HG02588 (cell line): Measurements from ENCODE around the gene ADK.
"Not testable (repeated sequence)": the region's sequence is repeated elsewhere in the genome, so short reads cannot be mapped to it uniquely, and the experiment has no call there.

ENCODE experiments used
- ATAC-seq: cut with Tn5 transposase; IDR thresholded peaks from one replicate; pipeline ENCODE4 v1.9.1; 2021; ENCODE audit warnings: mild to moderate bottlenecking, moderate library complexity; ENCODE audit not compliant: unreplicated experiment

Gene ADK

DNA sequence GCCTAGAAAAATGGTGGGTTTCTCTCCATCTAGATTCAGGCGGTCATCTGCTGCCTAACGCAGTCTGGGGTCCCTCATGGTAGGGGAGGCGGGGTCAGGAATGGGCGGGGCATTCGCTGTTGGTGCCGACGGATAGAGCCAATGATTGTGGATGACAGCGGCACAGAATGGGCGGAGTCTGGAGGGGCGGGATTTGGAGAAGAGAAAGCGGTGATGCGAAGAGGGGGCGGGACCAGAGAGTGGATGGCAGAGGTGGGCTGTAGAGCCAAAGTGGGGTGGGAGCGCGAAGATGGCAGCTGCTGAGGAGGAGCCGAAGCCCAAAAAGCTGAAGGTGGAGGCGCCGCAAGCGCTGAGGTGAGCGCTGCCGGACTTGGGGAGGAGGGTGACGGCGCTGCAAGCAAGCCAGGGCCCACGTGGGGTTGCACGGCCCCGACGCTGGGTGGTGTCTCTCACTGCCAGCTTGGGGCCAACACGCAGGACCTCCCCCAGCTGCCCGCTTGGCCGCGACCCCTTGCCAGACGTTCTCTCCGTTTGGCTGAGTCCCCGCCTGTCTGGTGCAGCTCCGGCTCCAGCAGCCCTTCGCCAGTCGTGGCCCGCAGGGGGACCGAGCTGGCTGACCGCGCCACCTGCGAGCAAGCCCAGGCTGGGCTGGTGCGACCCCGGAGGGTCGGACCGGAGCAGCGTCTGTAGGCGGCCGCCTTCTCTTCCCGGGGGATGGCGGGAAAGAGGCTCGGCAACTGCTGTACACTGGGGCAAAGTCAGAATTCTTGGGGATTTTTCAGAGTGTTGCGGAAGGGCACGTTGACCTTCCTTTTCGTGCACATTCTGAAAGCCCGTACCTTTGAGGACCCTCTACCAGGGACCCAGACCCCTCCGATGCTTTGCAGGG is at the start of gene ADK:
Gene ADK (plus strand): TSS at position 232 of the 889 bp plus-strand sequence. CDS start 58 bp downstream, at position 290.
- peak; percentile 80 for ATAC-seq

DNA sequence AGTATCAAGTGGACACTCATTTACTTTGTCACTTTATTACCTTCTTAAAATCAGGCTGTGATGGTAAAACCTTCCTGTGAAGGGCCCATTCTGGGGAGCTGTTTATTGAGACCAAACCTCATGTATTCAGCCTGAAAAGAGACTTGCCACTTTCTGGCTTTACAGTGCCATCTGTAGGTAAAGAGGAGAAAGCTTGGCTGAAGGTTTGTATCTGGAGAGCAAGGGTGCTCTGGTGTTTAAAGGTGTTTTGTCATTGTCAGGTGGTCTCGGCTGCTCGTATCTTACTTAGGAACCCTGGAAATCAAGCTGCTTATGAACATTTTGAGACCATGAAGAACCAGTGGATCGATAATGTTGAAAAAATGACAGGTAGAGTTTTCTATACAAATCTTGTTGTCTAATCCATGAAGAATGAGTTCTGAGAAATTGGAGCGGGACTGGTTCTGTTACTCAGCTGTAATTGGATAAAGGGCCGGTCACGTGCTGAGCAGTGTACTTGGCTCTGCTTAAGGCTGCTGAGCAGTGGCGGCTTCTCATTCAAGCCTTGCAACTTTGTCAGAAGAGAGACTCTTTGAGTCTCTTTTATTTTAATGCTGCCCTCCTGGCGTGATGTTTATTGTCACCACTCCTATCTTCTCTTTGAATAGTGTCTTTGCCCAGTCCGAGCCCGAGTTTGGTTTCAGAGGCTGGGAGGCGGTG is 47.3 kb upstream of the ADK start:
- no peak for ATAC-seq

DNA sequence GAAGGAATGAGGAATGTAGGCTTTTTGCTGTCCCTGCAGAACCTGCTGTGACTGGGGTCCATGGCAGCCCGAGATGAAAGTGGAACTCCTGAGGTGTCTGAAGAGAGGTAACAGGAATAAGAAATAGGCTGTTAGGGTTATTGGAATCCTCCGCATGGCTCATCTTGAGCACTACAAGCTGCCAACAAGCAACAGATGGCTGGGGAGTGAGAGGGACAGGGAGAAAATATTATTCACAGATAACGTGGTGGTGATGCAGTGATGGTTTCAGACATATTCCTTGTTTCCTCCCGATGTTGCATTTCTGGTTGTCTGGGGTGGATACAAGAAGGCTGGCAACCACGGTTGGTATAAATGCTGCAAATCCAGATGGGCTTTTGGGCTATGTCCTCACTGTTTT is 46.5 kb upstream of the ADK start:
- ATAC-seq = no peak

DNA sequence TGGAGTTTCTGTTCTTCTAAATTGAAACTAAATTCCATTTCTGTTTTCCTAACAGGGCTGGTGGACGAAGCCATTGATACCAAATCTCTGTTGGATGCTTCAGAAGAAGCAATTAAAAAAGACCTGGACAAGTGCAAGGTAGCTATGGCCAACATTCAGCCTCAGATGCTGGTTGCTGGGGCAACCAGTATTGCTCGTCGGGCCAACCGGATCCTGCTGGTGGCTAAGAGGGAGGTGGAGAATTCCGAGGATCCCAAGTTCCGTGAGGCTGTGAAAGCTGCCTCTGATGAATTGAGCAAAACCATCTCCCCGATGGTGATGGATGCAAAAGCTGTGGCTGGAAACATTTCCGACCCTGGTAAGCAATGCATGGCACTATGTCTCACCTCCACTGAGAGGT is 46.0 kb upstream of the ADK start:
- no peak for ATAC-seq

DNA sequence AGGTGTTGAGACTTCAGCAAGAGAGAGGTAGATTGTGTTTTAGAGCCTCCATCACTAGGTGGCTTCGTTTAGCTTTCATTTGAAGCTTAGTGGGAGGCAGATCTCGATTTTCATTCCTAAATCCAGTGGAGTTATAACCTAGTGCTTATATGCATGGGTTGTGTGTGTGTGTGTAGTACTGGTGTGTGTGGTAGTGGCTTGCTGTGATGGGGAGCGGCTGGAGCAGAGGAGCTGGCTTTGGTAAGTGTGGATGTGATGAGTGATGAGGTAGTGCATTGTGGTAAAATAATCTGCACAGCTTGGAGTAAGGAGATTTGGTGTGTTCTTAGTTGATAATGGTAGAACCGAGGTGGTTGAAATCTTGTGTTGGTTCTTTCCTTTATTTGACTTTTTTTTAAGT is 43.6 kb upstream of the ADK start:
- no peak for ATAC-seq

DNA sequence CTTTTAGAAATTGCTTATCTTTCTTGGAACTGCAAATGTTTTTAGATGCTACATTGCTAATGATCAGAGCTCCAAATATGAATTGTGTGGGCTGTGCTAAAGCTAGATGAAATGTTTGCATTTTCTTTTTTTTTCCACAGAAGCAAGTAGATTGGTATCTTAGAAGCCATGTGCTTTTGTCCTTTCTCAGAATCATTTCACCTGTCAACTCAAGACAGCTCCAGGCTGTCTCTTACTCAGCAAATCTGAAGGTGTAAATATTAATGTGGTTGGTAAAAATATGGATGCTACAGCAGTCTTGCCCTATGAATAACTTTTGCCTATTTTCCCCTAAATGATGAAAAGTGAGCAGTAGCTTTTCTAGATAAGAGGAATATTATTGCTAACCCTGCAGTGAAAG is 41.6 kb upstream of the ADK start:
- ATAC-seq = no peak

DNA sequence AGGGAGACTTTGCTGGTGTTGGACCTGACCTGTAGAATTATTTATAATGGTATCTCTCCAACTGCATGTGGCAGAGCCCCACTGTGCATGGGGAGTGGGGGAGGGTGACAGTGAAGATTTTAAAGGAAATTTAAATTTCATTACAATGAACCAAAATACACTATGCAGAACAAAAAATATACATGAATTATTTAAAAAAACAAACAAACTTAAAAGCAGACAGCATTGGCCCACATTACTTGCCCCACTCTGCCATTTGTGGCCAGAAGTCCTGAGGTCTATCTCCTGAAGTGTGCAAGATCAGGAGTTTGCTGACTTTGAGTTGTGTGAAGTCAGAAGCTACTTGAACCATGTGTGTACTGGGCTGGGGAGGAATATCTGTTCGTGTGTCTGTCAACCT is 40.9 kb upstream of the ADK start:
- no peak for ATAC-seq

DNA sequence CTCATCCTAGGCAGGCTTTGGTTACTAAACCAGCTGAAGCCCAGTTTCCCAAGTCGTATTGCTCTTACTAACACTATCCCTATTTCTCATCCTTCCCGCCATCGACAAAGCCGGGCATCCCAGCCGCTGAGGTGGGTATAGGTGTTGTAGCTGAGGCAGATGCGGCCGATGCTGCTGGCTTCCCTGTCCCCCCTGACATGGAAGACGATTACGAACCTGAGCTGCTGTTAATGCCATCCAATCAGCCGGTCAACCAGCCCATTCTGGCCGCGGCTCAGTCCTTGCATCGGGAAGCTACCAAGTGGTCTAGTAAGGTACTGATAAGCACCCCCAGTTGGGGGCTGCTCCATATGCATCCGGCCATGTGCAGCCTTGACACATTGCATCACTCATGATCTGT is 39.2 kb upstream of the ADK start:
- ATAC-seq = no peak

DNA sequence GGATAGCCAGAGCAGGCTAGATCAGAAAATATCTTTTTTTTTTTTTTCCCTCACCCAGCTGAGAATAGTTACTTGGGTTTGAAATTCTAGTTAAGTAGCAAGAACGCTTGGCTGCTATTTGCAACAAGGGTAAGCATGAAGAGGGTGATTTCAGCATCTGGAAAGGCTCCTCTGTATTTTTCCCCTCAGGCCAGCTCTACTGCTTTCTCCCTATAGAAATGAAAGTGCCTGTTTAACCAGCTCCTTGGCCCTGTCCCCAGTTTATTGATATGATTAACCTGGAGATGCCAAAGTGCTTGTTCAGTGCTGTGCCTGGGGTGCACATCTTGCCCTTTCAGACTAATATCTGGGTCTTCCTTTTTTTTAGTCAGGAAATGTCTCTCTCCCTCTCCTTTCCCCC is 37.5 kb upstream of the ADK start:
- no peak for ATAC-seq

DNA sequence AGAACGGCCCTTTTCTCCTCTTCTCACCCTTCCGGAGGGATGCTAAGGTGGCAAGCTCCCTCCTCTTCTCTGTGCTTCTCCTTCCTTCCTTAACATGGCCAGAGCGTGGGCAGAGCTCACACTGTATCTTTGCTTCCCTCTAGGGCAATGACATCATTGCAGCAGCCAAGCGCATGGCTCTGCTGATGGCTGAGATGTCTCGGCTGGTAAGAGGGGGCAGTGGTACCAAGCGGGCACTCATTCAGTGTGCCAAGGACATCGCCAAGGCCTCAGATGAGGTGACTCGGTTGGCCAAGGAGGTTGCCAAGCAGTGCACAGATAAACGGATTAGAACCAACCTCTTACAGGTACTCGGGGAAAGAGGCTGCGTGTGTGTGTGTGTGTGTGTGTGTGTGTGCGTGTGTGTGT is 37.0 kb upstream of the ADK start:
- ATAC-seq = no peak

DNA sequence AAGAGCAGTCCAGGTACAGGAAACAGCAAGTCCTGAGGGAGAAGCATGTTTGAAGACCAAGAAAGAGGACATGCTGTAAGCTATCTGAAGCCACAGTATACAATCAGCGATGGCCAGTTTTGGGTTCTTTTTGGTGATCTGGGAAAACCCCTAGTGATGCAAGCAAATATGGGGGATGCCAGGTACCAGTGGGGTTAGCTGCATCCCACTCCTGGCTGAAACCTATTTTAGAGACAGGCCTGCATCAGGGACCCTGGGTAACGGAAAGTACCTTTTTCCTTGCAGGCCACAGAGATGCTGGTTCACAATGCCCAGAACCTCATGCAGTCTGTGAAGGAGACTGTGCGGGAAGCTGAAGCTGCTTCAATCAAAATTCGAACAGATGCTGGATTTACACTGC is 33.3 kb upstream of the ADK start:
- no peak for ATAC-seq

DNA sequence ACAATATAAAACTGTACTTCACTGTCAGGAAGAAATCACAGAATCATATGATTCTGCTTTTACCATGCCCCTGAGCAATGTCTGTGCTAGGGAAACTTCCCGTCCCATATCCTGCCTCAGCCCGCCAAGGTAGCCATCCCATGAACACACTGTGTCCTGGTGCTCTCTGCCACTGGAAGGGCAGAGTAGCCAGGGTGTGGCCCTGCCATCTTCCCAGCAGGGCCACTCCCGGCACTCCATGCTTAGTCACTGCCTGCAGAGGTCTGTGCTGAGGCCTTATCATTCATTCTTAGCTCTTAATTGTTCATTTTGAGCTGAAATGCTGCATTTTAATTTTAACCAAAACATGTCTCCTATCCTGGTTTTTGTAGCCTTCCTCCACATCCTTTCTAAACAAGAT is 32.2 kb upstream of the ADK start:
- ATAC-seq = no peak

DNA sequence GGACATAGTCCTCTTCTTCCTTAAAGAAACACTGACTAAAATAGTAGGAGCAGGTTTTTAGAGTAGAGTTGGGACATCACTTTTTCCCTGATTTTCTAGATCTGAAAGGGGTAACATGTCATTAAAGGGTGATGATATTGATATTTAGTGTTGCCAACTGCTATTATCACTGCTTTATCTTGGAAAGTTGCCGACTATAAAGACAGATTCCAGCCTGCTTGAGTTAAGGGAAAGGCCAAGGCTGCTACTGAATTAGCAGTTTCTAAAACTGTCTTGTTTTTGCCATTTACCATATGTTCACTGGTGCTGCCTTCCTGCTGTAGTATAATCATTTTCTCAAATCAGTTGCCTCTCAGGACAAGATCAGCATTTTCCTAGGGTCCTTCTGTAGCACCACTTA is 30.1 kb upstream of the ADK start:
- no peak for ATAC-seq

DNA sequence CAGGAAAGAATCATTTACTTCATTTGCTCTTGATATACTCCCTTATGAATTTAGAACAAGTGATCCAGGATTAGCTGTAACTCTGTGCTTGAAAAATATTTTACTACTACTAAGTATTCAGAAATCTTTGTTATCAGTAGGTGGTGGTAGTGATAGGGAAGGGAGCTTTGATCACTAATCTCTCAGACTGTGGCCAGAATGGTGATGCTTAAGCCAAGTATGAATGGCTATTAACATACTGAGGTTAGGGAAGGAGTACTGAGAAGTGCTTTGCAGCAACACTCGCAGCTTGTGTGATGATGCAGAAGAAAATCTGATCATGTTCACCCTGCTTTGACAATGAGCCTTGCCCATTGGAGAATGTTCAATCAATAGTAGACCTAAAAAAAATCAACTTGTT is 29.7 kb upstream of the ADK start:
- no peak for ATAC-seq

DNA sequence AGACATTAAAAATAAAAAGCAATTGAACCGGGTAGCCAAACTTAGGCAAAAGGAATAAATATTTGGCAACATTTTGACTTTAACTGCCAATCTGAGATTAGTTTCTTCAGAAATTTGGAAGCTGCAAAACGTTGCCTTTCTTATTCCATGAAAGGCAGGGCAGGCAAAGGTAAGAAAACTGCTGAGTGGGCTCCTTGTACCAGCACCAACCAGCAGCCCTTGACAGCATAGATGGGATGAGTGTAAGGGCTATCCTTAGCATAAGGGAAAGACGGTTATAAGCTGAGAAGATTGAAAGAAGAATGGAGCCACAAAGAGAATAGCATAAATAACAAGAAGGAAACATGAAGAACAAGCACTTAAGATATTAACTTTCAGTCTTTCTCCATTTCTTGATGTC is 29.0 kb upstream of the ADK start:
- ATAC-seq = no peak

DNA sequence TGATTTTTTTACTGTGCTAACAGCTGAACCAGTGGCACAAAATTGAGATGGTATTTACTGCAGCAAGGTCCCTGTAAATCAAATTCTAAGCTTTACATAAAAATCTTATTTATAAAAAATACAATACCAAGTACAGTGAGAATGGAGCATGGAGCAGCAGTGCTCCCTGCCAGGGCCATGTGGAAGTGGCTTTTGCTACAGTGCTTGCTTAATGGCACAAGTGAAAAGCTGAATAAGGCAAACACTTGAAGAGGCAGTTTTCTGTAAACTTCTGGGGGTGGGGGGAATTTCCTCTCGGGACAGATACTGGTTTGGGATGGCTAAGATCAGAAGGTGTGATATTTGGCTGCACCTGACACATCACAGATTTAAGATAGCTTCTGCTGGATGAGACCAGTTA is 27.9 kb upstream of the ADK start:
- no peak for ATAC-seq

DNA sequence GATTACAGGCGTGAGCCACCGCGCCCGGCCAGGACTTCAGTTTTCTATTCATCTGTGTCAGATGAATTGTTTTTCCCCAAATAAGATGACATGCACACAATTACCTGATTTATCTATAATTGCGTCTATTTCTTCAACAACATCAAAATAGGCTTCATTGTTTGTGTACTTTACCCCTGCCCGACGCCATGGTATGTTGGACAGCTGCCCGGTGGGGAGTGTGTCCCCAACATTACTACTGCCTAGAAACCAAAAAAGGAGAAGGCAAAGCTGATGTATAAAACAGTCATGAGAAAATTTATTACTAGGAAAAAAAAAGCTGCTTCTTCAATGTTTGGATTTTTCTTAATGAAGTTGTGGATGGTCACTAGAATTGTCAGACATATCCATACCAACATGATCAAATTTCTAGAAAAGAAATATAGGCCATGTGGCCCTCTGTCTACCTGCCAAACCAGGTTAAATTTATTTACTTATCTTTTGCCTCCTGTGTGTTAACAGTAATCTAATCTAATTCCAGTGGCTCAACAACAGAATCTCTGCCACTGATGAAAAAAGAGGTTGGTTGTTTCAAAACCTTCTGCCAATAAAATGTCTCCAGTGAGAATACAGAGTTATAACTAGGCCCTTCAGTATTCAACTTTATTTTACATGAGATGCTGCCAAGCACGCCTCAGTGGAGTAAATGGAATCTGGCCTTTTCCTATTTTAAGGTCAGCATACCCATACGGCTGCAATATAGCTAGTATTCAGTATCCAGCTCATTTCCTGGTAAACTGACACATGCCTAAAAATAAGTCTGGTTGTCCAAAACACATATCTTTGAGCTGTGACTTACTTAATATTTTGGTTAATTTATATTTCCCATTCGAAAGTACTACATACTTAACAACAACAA is 16.8 kb upstream of the ADK start:
- ATAC-seq = no peak

DNA sequence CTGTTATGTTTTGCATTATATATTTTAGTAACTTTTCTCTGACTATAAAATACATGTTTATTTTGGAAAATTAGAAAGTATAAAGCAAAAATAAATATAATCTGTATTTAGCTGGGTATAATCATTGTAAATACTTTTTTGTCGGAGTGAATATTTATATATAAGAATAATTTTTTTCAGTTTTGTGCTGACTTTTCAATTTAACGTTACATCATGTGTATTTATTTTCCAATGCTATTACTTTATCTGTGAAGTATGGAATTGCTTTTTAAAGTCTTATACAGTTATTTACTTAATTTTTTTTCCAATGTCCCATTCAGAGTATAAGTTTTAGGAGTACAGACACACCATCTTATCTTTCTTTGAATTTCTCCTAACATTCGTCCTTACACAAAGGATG is 15.6 kb upstream of the ADK start:
- ATAC-seq = no peak

DNA sequence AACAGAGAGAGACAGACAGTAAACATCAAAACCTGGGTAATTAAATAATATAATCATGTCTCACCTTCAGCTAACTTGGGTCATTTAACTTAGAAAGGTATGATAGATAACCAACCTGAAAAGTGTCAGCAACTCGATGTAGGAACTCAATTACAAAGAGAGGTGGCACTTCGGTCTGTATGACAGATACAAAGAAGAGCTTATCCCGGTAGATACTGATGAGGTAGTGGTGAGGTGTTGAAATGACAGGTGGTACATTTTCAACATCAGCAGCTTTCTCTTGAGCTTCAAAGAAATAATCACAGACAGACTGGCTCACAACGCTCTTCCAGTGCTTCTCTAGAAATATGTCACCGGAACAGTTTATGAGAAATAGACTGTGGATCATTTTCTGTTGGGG is 13.0 kb upstream of the ADK start:
- no peak for ATAC-seq

DNA sequence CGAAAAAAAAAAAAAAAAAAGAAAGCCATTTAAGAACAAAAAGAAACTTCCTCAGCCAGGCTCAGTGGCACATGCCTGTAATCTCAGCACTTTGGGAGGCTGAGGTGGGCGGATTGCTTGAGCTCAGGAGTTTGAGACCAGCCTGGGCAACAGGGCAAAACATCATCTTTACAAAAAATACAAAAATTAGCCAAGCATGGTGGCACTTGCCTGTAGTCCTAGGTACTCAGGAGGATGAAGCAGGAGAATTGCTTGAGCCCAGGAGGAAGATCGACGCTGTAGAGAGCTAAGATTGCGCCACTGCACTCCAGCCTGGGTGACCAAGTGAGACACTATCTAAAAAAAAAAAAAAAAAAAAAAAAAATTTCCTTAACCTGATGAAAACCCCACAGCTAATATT is 12.4 kb upstream of the ADK start:
- ATAC-seq = not testable (repeated sequence)

DNA sequence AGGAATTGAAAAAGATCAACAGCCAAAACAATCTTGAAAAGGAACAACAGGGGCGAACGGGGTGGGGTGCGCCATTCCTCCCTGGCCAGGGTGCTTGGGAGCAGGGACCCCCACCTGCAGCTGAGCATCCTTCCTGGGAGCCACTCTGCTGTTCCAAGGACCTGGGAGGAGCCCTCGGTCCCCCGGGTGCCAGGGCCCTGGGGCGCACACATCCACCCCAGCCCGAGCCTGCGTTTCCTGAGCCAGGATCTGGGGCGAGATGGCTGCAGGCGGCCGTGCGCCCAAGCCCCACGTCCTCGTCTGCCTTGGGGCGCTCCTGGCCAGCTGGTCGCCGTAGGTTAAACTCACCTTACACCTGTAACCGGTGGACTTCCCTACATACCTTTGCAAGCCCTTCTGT is 11.0 kb upstream of the ADK start:
- ATAC-seq = no peak
